22Rv1 (cell line): Measurements from ENCODE around the gene NEUROG2.

ENCODE experiments used
- ZFX ChIP-seq: fragments of 450-650 bp; IDR thresholded peaks from 2 replicates; pipeline ENCODE4 v1.6.1; 2017; ENCODE audit warnings: antibody characterized with exemption, borderline replicate concordance
- TF ChIP-seq, protein P1 (sequence below): fragments of 450-650 bp; IDR thresholded peaks from 2 replicates; pipeline ENCODE4 v1.5.1; 2017; ENCODE audit warnings: mild to moderate bottlenecking

DNA sequence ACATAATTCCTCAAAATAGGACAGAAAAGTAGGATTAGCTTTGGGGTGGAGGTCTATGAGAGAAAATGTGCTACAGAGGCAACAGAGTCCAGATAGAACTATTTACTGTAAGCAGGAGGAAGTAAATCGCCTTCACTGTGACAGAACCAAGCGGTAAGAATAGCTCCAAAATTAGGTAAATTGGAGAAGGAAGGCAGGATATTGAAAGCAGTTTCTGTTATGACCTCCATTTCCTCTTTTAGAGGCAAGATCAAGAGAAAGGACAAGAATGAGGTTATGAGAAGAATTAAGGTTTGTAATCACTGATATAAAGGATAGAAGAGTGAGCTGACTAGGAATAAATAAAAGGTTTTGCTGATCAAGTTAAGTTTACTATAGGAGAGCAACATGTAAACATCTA, 44.1 kb upstream of the NEUROG2 start:
- TF ChIP-seq, protein P1, sequence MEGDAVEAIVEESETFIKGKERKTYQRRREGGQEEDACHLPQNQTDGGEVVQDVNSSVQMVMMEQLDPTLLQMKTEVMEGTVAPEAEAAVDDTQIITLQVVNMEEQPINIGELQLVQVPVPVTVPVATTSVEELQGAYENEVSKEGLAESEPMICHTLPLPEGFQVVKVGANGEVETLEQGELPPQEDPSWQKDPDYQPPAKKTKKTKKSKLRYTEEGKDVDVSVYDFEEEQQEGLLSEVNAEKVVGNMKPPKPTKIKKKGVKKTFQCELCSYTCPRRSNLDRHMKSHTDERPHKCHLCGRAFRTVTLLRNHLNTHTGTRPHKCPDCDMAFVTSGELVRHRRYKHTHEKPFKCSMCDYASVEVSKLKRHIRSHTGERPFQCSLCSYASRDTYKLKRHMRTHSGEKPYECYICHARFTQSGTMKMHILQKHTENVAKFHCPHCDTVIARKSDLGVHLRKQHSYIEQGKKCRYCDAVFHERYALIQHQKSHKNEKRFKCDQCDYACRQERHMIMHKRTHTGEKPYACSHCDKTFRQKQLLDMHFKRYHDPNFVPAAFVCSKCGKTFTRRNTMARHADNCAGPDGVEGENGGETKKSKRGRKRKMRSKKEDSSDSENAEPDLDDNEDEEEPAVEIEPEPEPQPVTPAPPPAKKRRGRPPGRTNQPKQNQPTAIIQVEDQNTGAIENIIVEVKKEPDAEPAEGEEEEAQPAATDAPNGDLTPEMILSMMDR = no peak
- TF ChIP-seq ZFX = no peak
